K562 (cell line): ENCODE data around the gene PKD1L1. TPM values are rescaled to one million over a fixed set of nuclear protein-coding genes. Genes with fewer than 3 reads are reported as not detected.

ENCODE experiments used
- ATAC-seq: fragments of 200-7000 bp; cut with Tn5 transposase; 3 replicates; pipeline ENCODE4 v1.9.1; 2020; ENCODE audit warnings: moderate library complexity
- BruUV-seq: library from RNA; stranded (reverse); fragments of 400-500 nt; replicated peaks from 2 replicates; lab custom pipeline; 2021; lab: Mats Ljungman, UMichigan
- CTCF ChIA-PET: fragments of 300-600 bp; formaldehyde crosslinking; extraction: SDS; loops from one replicate; lab custom pipeline; 2021; ENCODE audit warnings: low intra/inter-chr PET ratio; lab: Yijun Ruan, JAX
- POLR2A ChIA-PET: fragments of 300-600, 350-650 bp; sonication (Branson Sonifier 250); formaldehyde crosslinking; extraction: SDS; loops from one replicate; lab custom pipeline; 2021; ENCODE audit warnings: antibody characterized with exemption, inconsistent platforms; lab: Yijun Ruan, JAX
- DNase-seq, 4 experiments: peaks; one replicate each; pipeline versions ENCODE4 v3.0.0 to v3.0.0-alpha.2; 2011 to 2018; ENCODE audit warnings: low spot score in 3 of 4, mixed read lengths in 3 of 4; ENCODE audit errors: extremely low read depth in 1 of 4
- FAIRE-seq: peaks from 2 replicates; lab custom pipeline; 2011; peaks lifted over from hg19 to GRCh38; lab: Jason Lieb, UNC
- H2AFZ ChIP-seq: 2 replicates; pipeline ENCODE4 v1.6.0; 2011; ENCODE audit warnings: low read depth, low read length, control low read depth, inconsistent platforms
- H3K27ac ChIP-seq: fragments of 200-600 bp; 3 replicates; pipeline ENCODE4 v1.8.0; 2011; ENCODE audit warnings: low read depth, mild to moderate bottlenecking, control low read depth, inconsistent platforms, low read length, moderate library complexity, mixed read lengths; ENCODE audit errors: extremely low read depth
- H3K27me3 ChIP-seq, 2 experiments: fragments of 300-600 bp in 1 of 2; 2 replicates in 1 of 2; 3 replicates in 1 of 2; pipeline versions ENCODE4 v1.6.0 to v1.8.0; 2011; ENCODE audit warnings: inconsistent platforms in 2 of 2, low read length in 2 of 2, mild to moderate bottlenecking in 1 of 2, mixed read lengths in 1 of 2, moderate library complexity in 1 of 2; ENCODE audit not compliant: control insufficient read depth in 2 of 2, insufficient read depth in 2 of 2
- H3K36me3 ChIP-seq: fragments of 300-600 bp; 3 replicates; pipeline ENCODE4 v1.8.0; 2011; ENCODE audit warnings: mild to moderate bottlenecking, low read length, inconsistent platforms; ENCODE audit not compliant: control insufficient read depth, insufficient read depth
- H3K4me1 ChIP-seq, 2 experiments: fragments of 200-600 bp in 1 of 2; replicated peaks in 1 of 2; 2 replicates in 1 of 2; 3 replicates in 1 of 2; pipeline versions ENCODE4 v1.5.1 to v1.8.0; 2011; ENCODE audit warnings: inconsistent platforms in 2 of 2, low read length in 2 of 2, mild to moderate bottlenecking in 1 of 2, mixed read lengths in 1 of 2, moderate library complexity in 1 of 2; ENCODE audit not compliant: control insufficient read depth in 2 of 2, insufficient read depth in 2 of 2
- H3K4me2 ChIP-seq: 2 replicates; pipeline ENCODE4 v1.6.1; 2011; ENCODE audit warnings: low read length, control low read depth, inconsistent platforms, mixed read lengths; ENCODE audit not compliant: insufficient read depth
- H3K4me3 ChIP-seq: fragments of 200-600 bp; sonication (generic), shearing (Covaris generic); 2 replicates; pipeline ENCODE4 v1.5.1; 2016; ENCODE audit warnings: control low read depth, inconsistent platforms
- H3K79me2 ChIP-seq: fragments of 200-600 bp; 3 replicates; pipeline ENCODE4 v1.8.0; 2011; ENCODE audit warnings: low read length, inconsistent platforms; ENCODE audit not compliant: control insufficient read depth, insufficient read depth
- H3K9ac ChIP-seq, 2 experiments: 2 replicates each; pipeline versions ENCODE4 v1.6.0 to v1.6.1; 2011; ENCODE audit warnings: low read depth in 2 of 2, low read length in 2 of 2, control low read depth in 1 of 2, inconsistent platforms in 1 of 2, mild to moderate bottlenecking in 1 of 2, mixed read lengths in 1 of 2; ENCODE audit not compliant: insufficient read depth in 1 of 2
- H3K9me1 ChIP-seq: one replicate; pipeline ENCODE4 v1.6.0; 2011; ENCODE audit warnings: inconsistent platforms, mild to moderate bottlenecking, low read length, moderate library complexity; ENCODE audit not compliant: control insufficient read depth, insufficient read depth
- H3K9me3 ChIP-seq: replicated peaks from 2 replicates; pipeline ENCODE4 v1.5.1; 2011; ENCODE audit warnings: low read depth, low read length, inconsistent platforms; ENCODE audit not compliant: control insufficient read depth, insufficient read depth
- H4K20me1 ChIP-seq: replicated peaks from 2 replicates; pipeline ENCODE4 v1.6.1; 2011; ENCODE audit warnings: low read length, inconsistent platforms, mixed read lengths; ENCODE audit not compliant: control insufficient read depth, insufficient read depth
- CHCHD3 ChIP-seq: fragments of 250-450 bp; sonication (Bioruptor Pico); IDR thresholded peaks from 2 replicates; pipeline ENCODE4 v2.1.2; 2022; ENCODE audit warnings: mild to moderate bottlenecking
- FOS ChIP-seq: IDR thresholded peaks from 3 replicates; pipeline ENCODE4 v1.6.1; 2011; ENCODE audit not compliant: insufficient read length; ENCODE audit errors: extremely low read depth
- HDAC6 ChIP-seq: IDR thresholded peaks from 2 replicates; pipeline ENCODE4 v1.6.1; 2012; ENCODE audit warnings: low read depth, mild to moderate bottlenecking, control low read depth, inconsistent platforms, low read length, moderate library complexity
- MED1 ChIP-seq: sonication (generic); formaldehyde crosslinking; IDR thresholded peaks from 2 replicates; pipeline ENCODE4 v1.8.1; 2023; ENCODE audit warnings: missing genetic modification reagents, borderline replicate concordance
- NCOR1 ChIP-seq: fragments of 450-650 bp; IDR thresholded peaks from 2 replicates; pipeline ENCODE4 v1.6.1; 2016; ENCODE audit warnings: mild to moderate bottlenecking, moderate library complexity
- POLR2AphosphoS2 ChIP-seq: IDR thresholded peaks from 2 replicates; pipeline ENCODE4 v1.6.1; 2012; ENCODE audit warnings: low read length, improper control_type of control experiment
- POLR2H ChIP-seq: IDR thresholded peaks from 2 replicates; pipeline ENCODE4 v1.6.1; 2016; ENCODE audit warnings: missing genetic modification characterization, low read depth, mild to moderate bottlenecking, control low read depth, missing compliant biosample characterization, moderate library complexity
- PRPF4 ChIP-seq: fragments of 200-400 bp; formaldehyde crosslinking; IDR thresholded peaks from one replicate; pipeline ENCODE4 v1.6.1; 2017; ENCODE audit warnings: low read length, low read depth, mild to moderate bottlenecking; ENCODE audit not compliant: insufficient read depth, poor library complexity, severe bottlenecking
- PTBP1 ChIP-seq: fragments of 200-400 bp; formaldehyde crosslinking; IDR thresholded peaks from 2 replicates; pipeline ENCODE4 v1.6.1; 2017; ENCODE audit warnings: low read depth, low read length
- SMAD4 ChIP-seq: fragments of 250-450 bp; sonication (Bioruptor Pico); conservative IDR thresholded peaks from 2 replicates; pipeline ENCODE4 v1.8.0; 2021; ENCODE audit warnings: inconsistent platforms, mild to moderate bottlenecking, moderate library complexity
- SMARCB1 ChIP-seq: IDR thresholded peaks from 2 replicates; pipeline ENCODE4 v1.6.1; 2011; ENCODE audit warnings: improper control_type of control experiment, low read depth; ENCODE audit not compliant: insufficient read length
- TARDBP ChIP-seq: fragments of 450-650 bp; IDR thresholded peaks from 2 replicates; pipeline ENCODE4 v1.6.1; 2016
- TRIM24 ChIP-seq, 2 experiments: fragments of 450-650 bp; IDR thresholded peaks; 2 replicates each; pipeline ENCODE4 v1.6.1; 2016
- ZNF282 ChIP-seq: sonication (generic); formaldehyde crosslinking; IDR thresholded peaks from 2 replicates; pipeline ENCODE4 v1.8.1; 2023; ENCODE audit warnings: missing genetic modification reagents
- ZNF584 ChIP-seq: fragments of 200-800 bp; sonication (Bioruptor generic); IDR thresholded peaks from 2 replicates; pipeline ENCODE4 v1.6.1; 2016; ENCODE audit warnings: low read depth, mild to moderate bottlenecking, missing genetic modification characterization, missing compliant biosample characterization
- ZNF830 ChIP-seq: fragments of 250-450 bp; sonication (Bioruptor Pico); IDR thresholded peaks from 2 replicates; pipeline ENCODE4 v1.5.0; 2021; ENCODE audit warnings: mild to moderate bottlenecking
- WGBS: fragments of 100-300 bp; shearing (Covaris generic); methylation state at CpG from one replicate; pipeline ENCODE4 v1.1.6; 2016; ENCODE audit warnings: low coverage, mixed read lengths; ENCODE audit not compliant: insufficient coverage; ENCODE audit errors: missing lambda C conversion rate; 5-methylcytosine and 5-hydroxymethylcytosine counted together
- in situ Hi-C: fragments of 300-500 bp; cut with MboI; formaldehyde crosslinking; loops from 4 replicates; pipeline ENCODE4 v1.15.0; 2018; ENCODE audit warnings: inconsistent platforms, mixed read lengths
- intact Hi-C: fragments of 100-400 bp; cut with micrococcal nuclease; formaldehyde crosslinking; loops from 2 replicates; pipeline ENCODE4 v1.14.2; 2022
- polyA plus RNA-seq, 8 experiments: library from polyadenylated mRNA; depleted of rRNA in 4 of 8; stranded (reverse) in 5 of 8; unstranded in 3 of 8; fragments of >200 nt; fragmentation: Nextera tagmentation in 2 of 8; fragmentation: Illumina TruSeq in 1 of 8; extraction: Ambion mirVana in 2 of 8; extraction: Trizol in 1 of 8; gene quantifications; 2 replicates each; pipeline versions ENCODE4 v1.2.1 to v1.2.3, GENCODE V29; 2011 to 2014; ENCODE audit warnings: inconsistent platforms in 1 of 8, missing spikeins in 1 of 8
- total RNA-seq, 7 experiments: library from RNA; depleted of rRNA in 6 of 7; stranded (reverse); fragments of >200 nt in 6 of 7; fragmentation: Illumina TruSeq in 2 of 7; extraction: Trizol in 2 of 7; gene quantifications; 2 replicates each; pipeline versions ENCODE4 v1.2.1 to v1.2.3, GENCODE V29; 2011 to 2021; ENCODE audit warnings: low replicate concordance in 1 of 7

The PKD1L1 gene
- total and polyA plus RNA-seq, 9 of the 15 experiments (the other 6 are each of a cell fraction or from before 2014, with no cell fraction given) = 0.01 to 0.02 TPM; not detected in 7

DNA sequence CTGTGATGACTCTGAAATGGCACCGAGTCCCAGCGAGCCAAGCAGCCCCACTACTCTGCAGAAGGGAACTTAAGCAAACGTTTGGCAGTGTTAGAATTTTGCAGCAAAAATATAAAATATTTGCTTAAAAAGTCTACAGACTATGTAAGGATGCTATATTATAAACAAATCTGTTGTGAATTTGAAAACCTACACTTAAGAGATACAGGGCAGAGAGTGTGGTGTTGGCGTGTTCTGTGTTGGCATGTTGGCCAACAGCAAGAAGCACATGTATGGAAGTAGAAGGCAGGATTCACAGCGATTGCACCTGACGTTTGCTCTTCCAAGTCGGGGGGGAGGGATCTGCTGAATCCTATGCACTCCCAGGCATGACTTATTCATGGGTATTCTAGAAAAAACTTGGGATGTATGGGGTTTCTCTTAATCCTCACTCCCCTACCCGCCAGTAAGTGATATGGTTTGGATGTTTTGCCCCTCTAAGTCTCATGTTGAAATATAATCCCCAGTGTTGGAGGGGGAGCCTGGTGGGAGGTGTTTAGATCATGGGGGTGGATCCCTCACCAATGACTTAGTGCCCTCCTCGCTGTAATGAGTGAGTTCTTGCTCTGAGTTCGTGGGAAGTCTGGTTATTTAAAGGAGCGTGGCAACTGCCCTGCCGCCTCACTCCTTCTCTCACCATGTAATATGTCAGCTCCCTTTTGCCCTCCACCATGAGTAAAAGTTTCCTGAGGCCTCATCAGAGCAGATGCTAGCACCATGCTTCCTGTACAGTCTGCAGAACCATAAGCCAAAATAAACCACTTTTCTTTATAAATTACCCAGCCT is 62.1 kb downstream of the PKD1L1 start:
- Histone ChIP-seq H4K20me1 (no peaks in the 10 kb centered on the region; the same call in 1 of the 2 replicates), H3K4me3 (no peak overlapping the region), H3K27me3 (peaks cover 0 to 60% of the 10 kb centered on the region in 2 experiments; a peak in 3 of 5 replicates), H3K79me2 (no peaks in the 10 kb centered on the region), H3K4me2 (no peak overlapping the region), H3K9ac (no peak overlapping the region), H3K9me1 (no peaks in the 10 kb centered on the region), H2AFZ (no peak overlapping the region), H3K9me3 (no peaks in the 10 kb centered on the region)
- FAIRE-seq = no peak
- WGBS = 1% methylated on average over 12 of the region's 12 CpGs
- ChIA-PET CTCF (no interaction called here), POLR2A (no interaction called here)
- no peak for ATAC-seq
- in situ Hi-C loops (no loop called here), intact Hi-C loops (no loop called here)
- TF ChIP-seq FOS (no peak), POLR2AphosphoS2 (no peak), SMAD4 (CRISPR knock-in tag) (no peak), PRPF4 (no peak), NCOR1 (no peak), CHCHD3 (no peak), SMARCB1 (no peak), ZNF282 (CRISPR knock-in tag) (no peak), TRIM24 (IDR thresholded peaks at IDR 0.05) (no peak), TARDBP (no peak), POLR2H (tag) (no peak), ZNF830 (no peak), MED1 (CRISPR knock-in tag) (no peak), ZNF584 (no peak), HDAC6 (no peak), PTBP1 (no peak)
- TF ChIP-seq, all 486 proteins: peak for 0
- H3K36me3 ChIP-seq = no peaks in the 10 kb centered on the region
- no peaks in the 10 kb centered on the region for H3K4me1 ChIP-seq
- no peak overlapping the region for H3K27ac ChIP-seq
- no peak for DNase-seq
- no TSS peak for BruUV-seq
